ENCODE data around the gene LRRC4C.

LRRC4C gene

DNA sequence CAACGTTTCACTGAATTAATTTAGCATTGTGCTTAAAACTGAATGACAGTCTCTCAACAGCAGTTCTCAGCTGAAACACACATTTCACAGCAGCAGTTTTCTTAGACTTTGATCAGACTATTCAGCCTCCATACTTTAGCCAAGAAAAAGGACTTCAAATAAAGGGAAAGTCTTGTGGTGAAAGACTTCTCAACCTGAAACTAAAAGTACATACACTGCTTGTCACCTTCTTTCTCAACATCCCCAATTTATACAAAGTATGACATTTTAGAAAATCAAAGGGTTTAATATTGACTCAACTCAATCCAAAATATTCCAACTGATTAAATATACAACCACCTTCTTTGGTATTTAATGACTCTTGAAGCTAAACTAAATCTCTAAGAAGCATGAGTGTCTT lies 419.0 kb downstream of the LRRC4C start:
- no peaks in the 10 kb centered on the region for H3K9me3 ChIP-seq (replicated peaks in 1 of 2; ENCODE audit: control insufficient read depth in 2 of 2, insufficient read depth in 1 of 2, low read depth in 1 of 2, low read length in 2 of 2)
- H3K23ac ChIP-seq (ENCODE audit: low read depth, low read length, poor library complexity): no peak overlapping the region
- no peaks in the 10 kb centered on the region for H3K79me1 ChIP-seq (ENCODE audit: low read depth, low read length)
- H3K27ac ChIP-seq (replicated peaks; ENCODE audit: low read length): no peak overlapping the region
- no peak overlapping the region for H3K4me3 ChIP-seq (ENCODE audit: low read length in 2 of 2)
- H3K18ac ChIP-seq (ENCODE audit: low read length): no peak overlapping the region
- no peak overlapping the region for H2AK5ac ChIP-seq (ENCODE audit: low read depth, low read length)
- H3K9ac ChIP-seq (ENCODE audit: low read depth, low read length, poor library complexity): no peak overlapping the region
- no peak overlapping the region for H3K4me2 ChIP-seq (ENCODE audit: insufficient read depth, low read length, poor library complexity, severe bottlenecking)
- no peak for DNase-seq (ENCODE audit: low spot score)
- H3K4ac ChIP-seq (ENCODE audit: low read length): no peak overlapping the region
- no CpG with 5 or more reads among the region's 1 CpG for WGBS, 2 donors (ENCODE audit: extremely low coverage in 2 of 2, insufficient read length in 2 of 2, insufficient replicate concordance in 1 of 2)
- H3K4me1 ChIP-seq (ENCODE audit: control insufficient read depth in 2 of 2, insufficient read depth in 1 of 2, low read depth in 1 of 2, low read length in 2 of 2): no peaks in the 10 kb centered on the region
- H2AFZ ChIP-seq (ENCODE audit: low read length): no peak overlapping the region
- no peak overlapping the region for H4K91ac ChIP-seq (ENCODE audit: low read depth, low read length, poor library complexity)
- no peak overlapping the region for H2BK120ac ChIP-seq (ENCODE audit: low read depth, low read length)
- H3K14ac ChIP-seq (ENCODE audit: low read length): no peak overlapping the region
- H2BK15ac ChIP-seq (ENCODE audit: low read length): no peak overlapping the region
- H4K8ac ChIP-seq (ENCODE audit: low read depth, low read length): no peak overlapping the region
- no peak overlapping the region for H2BK12ac ChIP-seq (ENCODE audit: low read length)
- H2BK5ac ChIP-seq (ENCODE audit: low read length): no peak overlapping the region
- no peaks in the 10 kb centered on the region for H3K36me3 ChIP-seq (replicated peaks in 1 of 2; ENCODE audit: control insufficient read depth in 2 of 2, insufficient read depth in 2 of 2, low read length in 2 of 2)
- H3K27me3 ChIP-seq (ENCODE audit: control insufficient read depth in 3 of 3, insufficient read depth in 3 of 3, low read depth in 1 of 3, low read length in 3 of 3): no peaks in the 10 kb centered on the region

DNA sequence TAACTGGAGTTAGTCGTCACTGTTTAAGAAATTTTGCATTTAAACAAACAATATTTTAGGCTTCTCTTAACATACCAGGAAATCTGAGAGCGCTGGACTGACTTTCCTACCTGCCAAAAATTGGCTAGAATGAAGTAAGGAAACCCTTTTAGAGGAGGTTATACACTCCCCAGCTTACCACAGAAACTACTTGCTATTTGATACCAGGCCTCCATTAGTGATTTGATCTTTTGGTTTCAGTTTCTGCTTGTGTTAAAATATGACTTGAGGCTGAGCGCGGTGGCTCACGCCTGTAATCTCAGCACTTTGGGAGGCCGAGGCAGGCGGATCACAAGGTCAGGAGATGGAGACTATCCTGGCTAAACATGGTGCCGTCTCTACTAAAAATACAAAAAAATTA lies 419.9 kb downstream of the LRRC4C start:
- WGBS, 2 donors (ENCODE audit: extremely low coverage in 2 of 2, insufficient read length in 2 of 2, insufficient replicate concordance in 1 of 2): no CpG with 5 or more reads among the region's 8 CpGs
- no peak overlapping the region for H4K8ac ChIP-seq (ENCODE audit: low read depth, low read length)
- no peaks in the 10 kb centered on the region for H3K9me3 ChIP-seq (replicated peaks in 1 of 2; ENCODE audit: control insufficient read depth in 2 of 2, insufficient read depth in 1 of 2, low read depth in 1 of 2, low read length in 2 of 2)
- no peak overlapping the region for H3K9ac ChIP-seq (ENCODE audit: low read depth, low read length, poor library complexity)
- H2AK5ac ChIP-seq (ENCODE audit: low read depth, low read length): no peak overlapping the region
- no peak overlapping the region for H3K4me2 ChIP-seq (ENCODE audit: insufficient read depth, low read length, poor library complexity, severe bottlenecking)
- H3K4me3 ChIP-seq (ENCODE audit: low read length in 2 of 2): no peak overlapping the region
- H3K14ac ChIP-seq (ENCODE audit: low read length): no peak overlapping the region
- no peaks in the 10 kb centered on the region for H3K36me3 ChIP-seq (replicated peaks in 1 of 2; ENCODE audit: control insufficient read depth in 2 of 2, insufficient read depth in 2 of 2, low read length in 2 of 2)
- no peak overlapping the region for H4K91ac ChIP-seq (ENCODE audit: low read depth, low read length, poor library complexity)
- no peaks in the 10 kb centered on the region for H3K27me3 ChIP-seq (ENCODE audit: control insufficient read depth in 3 of 3, insufficient read depth in 3 of 3, low read depth in 1 of 3, low read length in 3 of 3)
- no peak for DNase-seq (ENCODE audit: low spot score)
- no peak overlapping the region for H2BK5ac ChIP-seq (ENCODE audit: low read length)
- no peak overlapping the region for H2BK12ac ChIP-seq (ENCODE audit: low read length)
- H3K79me1 ChIP-seq (ENCODE audit: low read depth, low read length): no peaks in the 10 kb centered on the region
- no peak overlapping the region for H2BK120ac ChIP-seq (ENCODE audit: low read depth, low read length)
- no peaks in the 10 kb centered on the region for H3K4me1 ChIP-seq (ENCODE audit: control insufficient read depth in 2 of 2, insufficient read depth in 1 of 2, low read depth in 1 of 2, low read length in 2 of 2)
- H3K18ac ChIP-seq (ENCODE audit: low read length): no peak overlapping the region
- no peak overlapping the region for H3K27ac ChIP-seq (replicated peaks; ENCODE audit: low read length)
- no peak overlapping the region for H2BK15ac ChIP-seq (ENCODE audit: low read length)
- H2AFZ ChIP-seq (ENCODE audit: low read length): no peak overlapping the region
- H3K23ac ChIP-seq (ENCODE audit: low read depth, low read length, poor library complexity): no peak overlapping the region
- H3K4ac ChIP-seq (ENCODE audit: low read length): no peak overlapping the region

DNA sequence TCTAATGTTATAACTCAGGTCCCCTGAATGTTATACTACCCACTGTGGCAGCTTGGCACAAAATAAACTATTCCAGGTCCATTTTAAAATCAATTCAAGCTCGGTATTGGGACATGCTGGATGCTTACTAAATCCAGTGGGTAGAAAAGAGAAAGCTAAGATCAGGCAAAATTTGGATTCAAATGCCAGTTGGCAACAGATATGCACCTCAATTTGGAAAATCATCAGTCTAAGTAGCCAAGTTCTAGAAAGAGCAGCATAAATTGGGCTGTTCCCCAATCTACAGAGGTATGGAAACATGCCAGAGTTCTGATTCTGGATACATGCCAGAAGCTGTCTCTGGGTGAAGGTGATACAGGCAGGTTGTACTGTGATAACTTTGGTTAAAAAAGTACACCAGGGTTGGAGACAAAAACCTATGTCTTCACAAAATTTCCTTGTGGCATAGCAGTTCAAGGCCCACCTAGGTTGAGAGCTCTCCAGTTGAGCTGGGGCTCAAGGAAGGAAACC lies 427.8 kb downstream of the LRRC4C start:
- H2AK5ac ChIP-seq (ENCODE audit: low read depth, low read length): no peak overlapping the region
- H3K79me1 ChIP-seq (ENCODE audit: low read depth, low read length): no peaks in the 10 kb centered on the region
- H2BK5ac ChIP-seq (ENCODE audit: low read length): no peak overlapping the region
- no peak overlapping the region for H3K9ac ChIP-seq (ENCODE audit: low read depth, low read length, poor library complexity)
- H3K4me3 ChIP-seq (ENCODE audit: low read length in 2 of 2): no peak overlapping the region
- H2BK12ac ChIP-seq (ENCODE audit: low read length): no peak overlapping the region
- no peak overlapping the region for H3K23ac ChIP-seq (ENCODE audit: low read depth, low read length, poor library complexity)
- no peaks in the 10 kb centered on the region for H3K27me3 ChIP-seq (ENCODE audit: control insufficient read depth in 3 of 3, insufficient read depth in 3 of 3, low read depth in 1 of 3, low read length in 3 of 3)
- no peak overlapping the region for H4K8ac ChIP-seq (ENCODE audit: low read depth, low read length)
- WGBS, 2 donors (ENCODE audit: extremely low coverage in 2 of 2, insufficient read length in 2 of 2, insufficient replicate concordance in 1 of 2): no CpG with 5 or more reads among the region's 1 CpG
- no peak overlapping the region for H2BK120ac ChIP-seq (ENCODE audit: low read depth, low read length)
- H2BK15ac ChIP-seq (ENCODE audit: low read length): no peak overlapping the region
- no peaks in the 10 kb centered on the region for H3K36me3 ChIP-seq (replicated peaks in 1 of 2; ENCODE audit: control insufficient read depth in 2 of 2, insufficient read depth in 2 of 2, low read length in 2 of 2)
- no peaks in the 10 kb centered on the region for H3K9me3 ChIP-seq (replicated peaks in 1 of 2; ENCODE audit: control insufficient read depth in 2 of 2, insufficient read depth in 1 of 2, low read depth in 1 of 2, low read length in 2 of 2)
- no peak overlapping the region for H3K18ac ChIP-seq (ENCODE audit: low read length)
- no peak overlapping the region for H3K14ac ChIP-seq (ENCODE audit: low read length)
- H3K4ac ChIP-seq (ENCODE audit: low read length): no peak overlapping the region
- no peaks in the 10 kb centered on the region for H3K4me1 ChIP-seq (ENCODE audit: control insufficient read depth in 2 of 2, insufficient read depth in 1 of 2, low read depth in 1 of 2, low read length in 2 of 2)
- no peak overlapping the region for H3K4me2 ChIP-seq (ENCODE audit: insufficient read depth, low read length, poor library complexity, severe bottlenecking)
- DNase-seq (ENCODE audit: low spot score): no peak
- no peak overlapping the region for H2AFZ ChIP-seq (ENCODE audit: low read length)
- no peak overlapping the region for H3K27ac ChIP-seq (replicated peaks; ENCODE audit: low read length)
- H4K91ac ChIP-seq (ENCODE audit: low read depth, low read length, poor library complexity): no peak overlapping the region

DNA sequence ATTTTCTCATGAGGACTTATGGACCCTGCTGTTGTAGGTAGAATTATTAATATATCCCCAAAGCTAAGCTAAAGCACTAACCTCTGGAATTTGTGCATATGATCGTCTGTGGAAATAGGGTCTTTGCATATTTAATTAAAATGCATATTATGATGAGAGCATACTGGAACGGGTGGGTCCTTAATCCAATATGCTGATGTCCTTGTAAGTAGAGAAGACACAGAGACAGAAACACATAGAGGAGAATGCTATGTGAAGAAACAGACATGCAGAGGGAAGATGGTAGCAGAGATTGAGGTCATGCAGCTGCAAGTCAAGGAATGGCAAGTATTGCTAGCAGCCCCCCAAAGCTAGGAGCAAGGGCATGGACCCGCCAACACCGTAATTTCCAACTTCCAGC lies 439.2 kb downstream of the LRRC4C start:
- H3K9ac ChIP-seq (ENCODE audit: low read depth, low read length, poor library complexity): no peak overlapping the region
- no peaks in the 10 kb centered on the region for H3K9me3 ChIP-seq (replicated peaks in 1 of 2; ENCODE audit: control insufficient read depth in 2 of 2, insufficient read depth in 1 of 2, low read depth in 1 of 2, low read length in 2 of 2)
- H3K36me3 ChIP-seq (replicated peaks in 1 of 2; ENCODE audit: control insufficient read depth in 2 of 2, insufficient read depth in 2 of 2, low read length in 2 of 2): no peaks in the 10 kb centered on the region
- WGBS, 2 donors (ENCODE audit: extremely low coverage in 2 of 2, insufficient read length in 2 of 2, insufficient replicate concordance in 1 of 2): no CpG with 5 or more reads among the region's 4 CpGs
- H3K4ac ChIP-seq (ENCODE audit: low read length): no peak overlapping the region
- no peaks in the 10 kb centered on the region for H3K27me3 ChIP-seq (ENCODE audit: control insufficient read depth in 3 of 3, insufficient read depth in 3 of 3, low read depth in 1 of 3, low read length in 3 of 3)
- no peak overlapping the region for H2BK5ac ChIP-seq (ENCODE audit: low read length)
- H3K79me1 ChIP-seq (ENCODE audit: low read depth, low read length): no peaks in the 10 kb centered on the region
- no peak overlapping the region for H3K27ac ChIP-seq (replicated peaks; ENCODE audit: low read length)
- no peak overlapping the region for H2BK15ac ChIP-seq (ENCODE audit: low read length)
- no peak overlapping the region for H2BK120ac ChIP-seq (ENCODE audit: low read depth, low read length)
- H3K4me2 ChIP-seq (ENCODE audit: insufficient read depth, low read length, poor library complexity, severe bottlenecking): no peak overlapping the region
- H3K4me3 ChIP-seq (ENCODE audit: low read length in 2 of 2): no peak overlapping the region
- no peak overlapping the region for H2AK5ac ChIP-seq (ENCODE audit: low read depth, low read length)
- no peak overlapping the region for H4K8ac ChIP-seq (ENCODE audit: low read depth, low read length)
- H3K4me1 ChIP-seq (ENCODE audit: control insufficient read depth in 2 of 2, insufficient read depth in 1 of 2, low read depth in 1 of 2, low read length in 2 of 2): no peaks in the 10 kb centered on the region
- H3K18ac ChIP-seq (ENCODE audit: low read length): no peak overlapping the region
- DNase-seq (ENCODE audit: low spot score): no peak
- no peak overlapping the region for H3K14ac ChIP-seq (ENCODE audit: low read length)
- no peak overlapping the region for H3K23ac ChIP-seq (ENCODE audit: low read depth, low read length, poor library complexity)
- H2BK12ac ChIP-seq (ENCODE audit: low read length): no peak overlapping the region
- no peak overlapping the region for H2AFZ ChIP-seq (ENCODE audit: low read length)
- H4K91ac ChIP-seq (ENCODE audit: low read depth, low read length, poor library complexity): no peak overlapping the region
